Melanocyte of skin (primary cell): ENCODE data around the gene CLCN7. TPM values are rescaled to one million over a fixed set of nuclear protein-coding genes. Genes with fewer than 3 reads are reported as not detected.

Experiments
- total RNA-seq, 2 donors: library from RNA; depleted of rRNA; stranded (reverse); fragments of >200 nt; gene quantifications; 2 replicates each; pipeline ENCODE4 v1.2.3, GENCODE V29; 2012

CLCN7 gene, protein sequence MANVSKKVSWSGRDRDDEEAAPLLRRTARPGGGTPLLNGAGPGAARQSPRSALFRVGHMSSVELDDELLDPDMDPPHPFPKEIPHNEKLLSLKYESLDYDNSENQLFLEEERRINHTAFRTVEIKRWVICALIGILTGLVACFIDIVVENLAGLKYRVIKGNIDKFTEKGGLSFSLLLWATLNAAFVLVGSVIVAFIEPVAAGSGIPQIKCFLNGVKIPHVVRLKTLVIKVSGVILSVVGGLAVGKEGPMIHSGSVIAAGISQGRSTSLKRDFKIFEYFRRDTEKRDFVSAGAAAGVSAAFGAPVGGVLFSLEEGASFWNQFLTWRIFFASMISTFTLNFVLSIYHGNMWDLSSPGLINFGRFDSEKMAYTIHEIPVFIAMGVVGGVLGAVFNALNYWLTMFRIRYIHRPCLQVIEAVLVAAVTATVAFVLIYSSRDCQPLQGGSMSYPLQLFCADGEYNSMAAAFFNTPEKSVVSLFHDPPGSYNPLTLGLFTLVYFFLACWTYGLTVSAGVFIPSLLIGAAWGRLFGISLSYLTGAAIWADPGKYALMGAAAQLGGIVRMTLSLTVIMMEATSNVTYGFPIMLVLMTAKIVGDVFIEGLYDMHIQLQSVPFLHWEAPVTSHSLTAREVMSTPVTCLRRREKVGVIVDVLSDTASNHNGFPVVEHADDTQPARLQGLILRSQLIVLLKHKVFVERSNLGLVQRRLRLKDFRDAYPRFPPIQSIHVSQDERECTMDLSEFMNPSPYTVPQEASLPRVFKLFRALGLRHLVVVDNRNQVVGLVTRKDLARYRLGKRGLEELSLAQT
- total RNA-seq: 100 to 1,000 TPM; 476 to 523 TPM

GRCh38 chr16:1474796-1475551 lies at the start of gene CLCN7:
Gene CLCN7, minus strand, starts transcription at chr16:1475028. Its CDS starts 54 bp downstream, at chr16:1474974.

DNA sequence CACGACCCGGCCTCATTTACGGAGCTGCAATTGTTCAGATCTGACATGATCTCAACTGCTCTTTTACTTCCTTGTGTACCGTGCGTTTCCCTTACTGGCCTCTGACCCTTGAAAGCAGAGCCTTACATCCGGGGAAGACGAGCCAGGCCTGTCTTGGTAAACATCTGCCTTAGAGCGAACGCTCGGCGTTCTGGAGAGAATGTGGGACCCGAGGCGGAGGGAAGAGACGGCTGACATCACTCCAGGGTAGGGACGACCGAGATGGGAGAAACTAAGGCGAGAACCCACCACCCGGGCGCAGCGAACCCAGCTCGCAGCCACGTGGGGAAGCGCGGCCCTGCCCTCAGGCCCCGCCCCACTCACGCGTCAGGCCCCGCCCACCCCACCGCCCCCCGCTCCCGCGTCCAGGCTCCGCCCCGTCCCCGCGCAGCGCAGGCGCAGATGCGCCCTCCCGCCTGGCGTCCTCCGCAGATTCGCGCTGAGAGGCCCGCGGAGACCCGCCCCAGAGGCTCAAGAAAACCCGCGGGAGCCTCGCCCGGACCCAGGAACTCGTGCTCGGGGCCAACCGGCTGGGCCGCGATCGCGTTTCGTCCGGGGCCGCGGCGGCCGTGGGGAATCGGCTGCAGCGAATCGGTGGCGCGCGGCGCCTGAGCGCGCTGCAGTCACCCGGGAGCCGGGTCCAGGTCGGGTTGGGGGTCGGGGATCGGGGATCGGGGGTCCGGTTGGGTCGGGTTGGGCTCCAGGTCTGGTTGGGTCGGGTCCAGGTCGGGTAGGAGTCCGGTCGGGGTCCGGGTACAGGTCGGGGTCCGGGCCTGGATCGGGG lies 18.3 kb upstream of the CLCN7 start, which contains the start of gene TELO2:
Gene TELO2 (plus strand): TSS at position 438 of the 823 bp plus-strand sequence. CDS start 922 bp downstream, outside the sequence.

GRCh38 chr16:1488619-1489018 lies 13.8 kb upstream of the CLCN7 start, which contains the start of gene PTX4:
Gene PTX4, minus strand, starts transcription at chr16:1488944. Its CDS starts 35 bp downstream, at chr16:1488909.

DNA sequence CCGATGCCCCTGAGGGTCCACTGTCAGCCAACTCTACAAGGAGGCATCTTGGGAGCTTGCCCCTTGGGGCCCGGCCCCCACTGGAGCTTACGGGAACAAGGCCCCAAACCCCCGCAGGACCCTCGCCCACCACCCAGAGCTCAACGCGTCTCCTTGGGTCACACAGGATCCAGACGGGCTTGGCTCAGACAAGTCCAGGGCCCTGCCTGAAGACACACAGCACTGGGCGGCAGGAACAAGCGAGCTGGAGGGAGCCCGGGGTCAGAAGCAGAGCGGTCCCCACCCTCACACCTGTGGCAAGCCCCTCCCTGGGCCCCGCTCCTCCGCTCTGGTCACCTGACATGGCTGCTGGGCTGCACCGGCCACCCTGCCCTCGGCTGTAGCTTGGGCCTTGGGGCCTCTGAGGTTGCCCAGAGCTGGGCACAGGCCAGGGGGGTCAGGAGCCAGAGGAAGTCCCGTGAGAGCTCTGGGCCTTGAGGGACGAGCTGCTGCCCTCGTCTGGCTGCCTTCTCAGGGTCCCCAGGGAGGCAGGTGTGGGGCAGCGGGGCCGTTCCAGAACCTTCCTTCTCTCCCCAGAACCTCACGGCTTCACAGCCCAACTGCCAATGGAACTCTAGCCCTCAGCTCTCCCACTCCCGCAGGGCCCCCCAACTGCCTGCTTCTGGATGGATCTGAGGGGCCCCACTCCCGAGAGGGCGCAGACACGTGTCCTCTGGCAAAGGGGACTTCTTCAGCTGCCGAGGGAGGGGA lies 30.7 kb downstream of the CLCN7 start, which contains the start of gene CCDC154:
Gene CCDC154 (minus strand): TSS at position 577 of the 750 bp plus-strand sequence. CDS start 234 bp downstream, at position 343.

GRCh38 chr16:1430759-1431496 lies 43.9 kb downstream of the CLCN7 start, which contains the start of gene PERCC1:
Gene PERCC1, plus strand, starts transcription at chr16:1431078. Its CDS starts 1,516 bp downstream, at chr16:1432594.

DNA sequence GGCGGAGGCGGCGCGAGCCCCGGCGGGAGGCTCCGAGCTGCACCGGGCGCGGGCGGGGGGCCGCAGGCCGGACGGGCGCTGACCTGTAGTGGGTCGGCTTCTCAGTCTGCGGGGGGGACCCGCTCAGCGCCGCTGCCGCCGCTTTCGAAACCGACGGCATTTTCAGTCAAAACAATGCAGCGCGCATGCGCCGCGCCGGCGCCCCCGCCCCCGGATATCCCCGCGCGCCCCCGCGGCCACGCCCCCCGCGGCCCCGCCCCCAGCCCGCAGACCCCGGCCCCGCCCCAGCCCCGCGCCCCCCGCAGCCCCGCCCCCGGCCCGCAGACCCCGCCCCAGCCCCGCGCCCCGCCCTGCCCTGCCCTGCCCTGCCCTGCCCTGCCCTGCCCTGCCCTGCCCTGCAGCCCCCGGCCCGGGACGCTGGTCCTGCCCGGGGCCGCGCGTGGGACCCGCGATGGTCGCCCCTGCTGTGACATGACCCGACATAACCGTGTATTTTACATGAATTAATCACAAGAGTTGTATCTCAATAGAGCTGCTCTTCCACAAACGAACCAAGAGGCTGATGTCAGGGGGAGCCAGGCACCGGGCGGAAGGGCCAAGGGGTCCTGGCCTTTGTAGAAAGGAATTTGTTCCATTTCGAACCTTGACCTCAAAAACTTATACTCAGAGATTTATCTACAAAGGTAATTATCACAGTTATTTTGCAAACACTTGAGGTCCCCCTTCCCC lies 60.1 kb downstream of the CLCN7 start, which contains the start of gene UNKL:
Gene UNKL (minus strand): TSS at position 173 of the 729 bp plus-strand sequence. CDS start 13 bp downstream, at position 160.

Other genes with a start within 250 kb of the CLCN7 start
- not detected for gene TPSG1, start 249.8 kb downstream of the CLCN7 start, total RNA-seq
- gene TPSB2, start 244.8 kb downstream of the CLCN7 start, total RNA-seq: not detected
- gene TPSAB1, start 234.3 kb downstream of the CLCN7 start, total RNA-seq: not detected
- gene TPSD1, start 219.0 kb downstream of the CLCN7 start, total RNA-seq: not detected
- gene UBE2I, start 165.4 kb downstream of the CLCN7 start, total RNA-seq: 10 to 100 TPM; 50.9 to 69.9 TPM
- under 1 TPM in 1 of 2 donors, not detected in 1; 0.34 TPM for gene BAIAP3, start 141.4 kb downstream of the CLCN7 start, total RNA-seq
- 10 to 100 TPM; 42.7 to 52.3 TPM for gene TSR3, start 123.2 kb downstream of the CLCN7 start, total RNA-seq
- gene GNPTG, start 123.1 kb downstream of the CLCN7 start, total RNA-seq: 10 to 100 TPM; 28.3 to 47.5 TPM
- gene UNKL, start 60.3 kb downstream of the CLCN7 start, total RNA-seq: 1 to 10 TPM; 7.0 to 7.2 TPM
- gene UQCC4, start 54.3 kb downstream of the CLCN7 start, total RNA-seq: 10 to 100 TPM in 1 of 2 donors, 1 to 10 TPM in 1; 9.3 to 17.3 TPM
- gene PERCC1, start 44.0 kb downstream of the CLCN7 start, total RNA-seq: not detected
- 1 to 10 TPM in 1 of 2 donors, under 1 TPM in 1; 0.67 to 2.8 TPM for gene CCDC154, start 30.5 kb downstream of the CLCN7 start, total RNA-seq
- under 1 TPM; under 0.01 to 0.34 TPM for gene PTX4, start 13.9 kb upstream of the CLCN7 start, total RNA-seq
- 10 to 100 TPM; 21.7 to 28.6 TPM for gene TELO2, start 18.3 kb upstream of the CLCN7 start, total RNA-seq
- gene TMEM204, start 58.6 kb upstream of the CLCN7 start, total RNA-seq: 10 to 100 TPM in 1 of 2 donors, 1 to 10 TPM in 1; 1.7 to 10.3 TPM
- gene IFT140, start 137.0 kb upstream of the CLCN7 start, total RNA-seq: 10 to 100 TPM; 14.3 to 26.2 TPM
- 10 to 100 TPM; 10.7 to 12.0 TPM for gene CRAMP1, start 137.3 kb upstream of the CLCN7 start, total RNA-seq
- gene JPT2, start 203.3 kb upstream of the CLCN7 start, total RNA-seq: 100 to 1,000 TPM in 1 of 2 donors, 10 to 100 TPM in 1; 60.6 to 129 TPM
- 10 to 100 TPM; 18.3 to 30.3 TPM for gene MAPK8IP3, start 231.2 kb upstream of the CLCN7 start, total RNA-seq